Nephron (organoid): ENCODE data around the gene C7orf33.

Source experiments
- H3K27ac Mint-ChIP-seq, 3 experiments: 2 replicates each; pipeline ENCODE4 v1.8.0; 2020; ENCODE audit warnings: mixed read lengths in 3 of 3, mild to moderate bottlenecking in 2 of 3, moderate library complexity in 1 of 3
- H3K27me3 Mint-ChIP-seq: 2 replicates; pipeline ENCODE4 v1.8.0; 2021; ENCODE audit warnings: low read depth, mild to moderate bottlenecking, moderate library complexity, mixed read lengths
- H3K36me3 Mint-ChIP-seq: 2 replicates; pipeline ENCODE4 v1.8.0; 2020; ENCODE audit warnings: low read depth, mixed read lengths
- H3K4me1 Mint-ChIP-seq: 2 replicates; pipeline ENCODE4 v1.8.0; 2020; ENCODE audit warnings: mixed read lengths
- H3K4me3 Mint-ChIP-seq, 3 experiments: 2 replicates each; pipeline ENCODE4 v1.8.0; 2020; ENCODE audit warnings: mild to moderate bottlenecking in 3 of 3, mixed read lengths in 3 of 3, moderate library complexity in 2 of 3
- H3K9me3 Mint-ChIP-seq: 2 replicates; pipeline ENCODE4 v1.8.0; 2020; ENCODE audit warnings: mixed read lengths
- TF ChIP-seq, protein P1 (sequence below), 3 experiments: fragments of 200-600 bp; sonication (generic); IDR thresholded peaks; one replicate each; pipeline ENCODE4 v1.5.0; 2021; ENCODE audit warnings: antibody characterized with exemption in 3 of 3; ENCODE audit not compliant: unreplicated experiment in 3 of 3

The C7orf33 gene

DNA sequence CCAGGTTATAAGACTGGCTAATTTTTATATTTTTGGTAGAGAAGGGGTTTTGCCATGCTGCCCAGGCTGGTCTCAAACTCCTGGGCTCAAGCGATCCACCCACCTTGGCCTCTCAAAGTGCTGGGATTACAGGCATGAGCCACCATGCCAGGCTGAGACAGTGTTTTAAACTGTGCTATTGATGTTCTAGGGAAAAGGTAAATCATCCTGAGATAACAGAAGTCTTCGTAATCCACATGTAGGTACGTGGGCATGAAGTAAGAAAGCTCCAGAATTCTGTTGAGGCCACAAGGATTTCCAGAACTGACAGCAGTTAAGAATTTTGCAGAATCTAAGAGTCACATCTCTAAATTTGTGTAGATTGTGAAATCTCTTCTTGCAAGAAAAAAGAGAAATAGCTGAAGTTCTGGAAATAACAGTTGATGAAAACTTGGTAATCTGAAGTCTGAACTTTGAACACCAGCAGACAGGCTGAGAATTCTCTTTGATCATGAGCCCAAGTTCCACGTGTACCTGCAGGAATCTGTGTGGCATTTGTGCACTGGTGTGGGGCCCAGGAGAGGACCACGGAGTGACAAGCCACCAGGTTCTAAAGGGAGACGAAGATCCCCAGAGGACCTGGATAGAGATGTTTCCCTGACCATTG lies 24.6 kb downstream of the C7orf33 start:
- H3K4me1 Mint-ChIP-seq: no peaks in the 10 kb centered on the region
- no peak overlapping the region for H3K4me3 Mint-ChIP-seq
- H3K9me3 Mint-ChIP-seq: peaks cover 4% of the 10 kb centered on the region
- TF ChIP-seq, protein P1, sequence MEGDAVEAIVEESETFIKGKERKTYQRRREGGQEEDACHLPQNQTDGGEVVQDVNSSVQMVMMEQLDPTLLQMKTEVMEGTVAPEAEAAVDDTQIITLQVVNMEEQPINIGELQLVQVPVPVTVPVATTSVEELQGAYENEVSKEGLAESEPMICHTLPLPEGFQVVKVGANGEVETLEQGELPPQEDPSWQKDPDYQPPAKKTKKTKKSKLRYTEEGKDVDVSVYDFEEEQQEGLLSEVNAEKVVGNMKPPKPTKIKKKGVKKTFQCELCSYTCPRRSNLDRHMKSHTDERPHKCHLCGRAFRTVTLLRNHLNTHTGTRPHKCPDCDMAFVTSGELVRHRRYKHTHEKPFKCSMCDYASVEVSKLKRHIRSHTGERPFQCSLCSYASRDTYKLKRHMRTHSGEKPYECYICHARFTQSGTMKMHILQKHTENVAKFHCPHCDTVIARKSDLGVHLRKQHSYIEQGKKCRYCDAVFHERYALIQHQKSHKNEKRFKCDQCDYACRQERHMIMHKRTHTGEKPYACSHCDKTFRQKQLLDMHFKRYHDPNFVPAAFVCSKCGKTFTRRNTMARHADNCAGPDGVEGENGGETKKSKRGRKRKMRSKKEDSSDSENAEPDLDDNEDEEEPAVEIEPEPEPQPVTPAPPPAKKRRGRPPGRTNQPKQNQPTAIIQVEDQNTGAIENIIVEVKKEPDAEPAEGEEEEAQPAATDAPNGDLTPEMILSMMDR (IDR thresholded peaks at IDR 0.05; ENCODE audit: unreplicated experiment in 3 of 3): no peak
- H3K36me3 Mint-ChIP-seq: no peaks in the 10 kb centered on the region
- peaks cover 25% of the 10 kb centered on the region for H3K27me3 Mint-ChIP-seq
- H3K27ac Mint-ChIP-seq: no peak overlapping the region

DNA sequence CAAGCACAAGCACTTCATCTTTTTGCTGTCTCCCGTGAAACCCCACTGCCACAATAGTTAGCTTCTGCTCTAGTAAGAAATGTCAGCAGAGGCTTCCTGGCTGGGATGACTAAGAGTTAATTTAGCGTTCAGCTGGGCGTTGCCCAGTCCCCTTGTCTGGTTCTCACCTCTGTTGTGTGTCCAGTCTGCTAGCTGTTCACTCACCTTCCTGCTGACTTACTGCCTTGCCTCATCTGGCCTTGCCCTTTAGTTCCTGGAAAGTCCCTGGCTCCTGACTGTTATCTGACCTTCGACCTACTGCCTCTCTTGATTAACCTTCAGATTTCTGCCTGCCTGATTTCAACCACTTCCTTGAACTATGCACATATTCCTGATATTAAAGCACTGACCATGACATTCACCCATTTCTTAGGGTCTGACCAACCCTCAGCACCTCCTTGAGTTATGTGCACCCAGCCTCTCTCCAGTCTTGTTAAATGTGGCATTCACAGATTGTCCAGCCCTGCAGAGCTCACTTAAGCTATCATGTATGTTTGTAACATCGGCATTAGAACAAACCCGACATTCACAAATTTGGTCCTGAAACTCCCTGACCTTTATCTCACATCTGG lies 30.3 kb downstream of the C7orf33 start:
- Mint-ChIP-seq H3K4me1 (peaks cover 14% of the 10 kb centered on the region), H3K27ac (no peak overlapping the region), H3K9me3 (peaks cover 4% of the 10 kb centered on the region), H3K27me3 (peaks cover 30% of the 10 kb centered on the region), H3K36me3 (no peaks in the 10 kb centered on the region), H3K4me3 (no peak overlapping the region)
- TF ChIP-seq, protein P1 (IDR thresholded peaks at IDR 0.05; ENCODE audit: unreplicated experiment in 3 of 3): no peak

DNA sequence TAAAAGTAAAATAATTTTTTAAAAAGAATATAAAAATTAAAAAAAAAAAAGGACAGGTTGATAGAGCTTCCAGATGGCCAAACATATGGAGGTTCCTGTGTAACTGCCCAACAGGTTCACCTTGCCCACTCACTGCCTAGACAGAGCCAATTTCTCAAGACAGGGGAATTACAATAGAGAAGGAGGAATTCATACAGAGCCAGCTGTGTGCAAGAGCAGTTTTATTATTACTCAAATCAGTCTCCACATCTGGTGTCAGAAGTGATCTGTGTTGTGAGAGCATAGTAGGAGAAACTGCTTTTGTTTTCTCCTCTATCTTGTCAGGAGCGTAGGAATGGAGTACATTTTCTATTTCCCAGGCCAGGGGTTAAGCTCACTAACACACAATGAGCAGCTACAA lies 31.0 kb downstream of the C7orf33 start:
- no peak overlapping the region for H3K27ac Mint-ChIP-seq
- no peaks in the 10 kb centered on the region for H3K36me3 Mint-ChIP-seq
- no peak overlapping the region for H3K4me3 Mint-ChIP-seq
- peaks cover 28% of the 10 kb centered on the region for H3K27me3 Mint-ChIP-seq
- H3K9me3 Mint-ChIP-seq: peaks cover 4% of the 10 kb centered on the region
- TF ChIP-seq, protein P1 (IDR thresholded peaks at IDR 0.05; ENCODE audit: unreplicated experiment in 3 of 3): no peak
- peaks cover 14% of the 10 kb centered on the region for H3K4me1 Mint-ChIP-seq

DNA sequence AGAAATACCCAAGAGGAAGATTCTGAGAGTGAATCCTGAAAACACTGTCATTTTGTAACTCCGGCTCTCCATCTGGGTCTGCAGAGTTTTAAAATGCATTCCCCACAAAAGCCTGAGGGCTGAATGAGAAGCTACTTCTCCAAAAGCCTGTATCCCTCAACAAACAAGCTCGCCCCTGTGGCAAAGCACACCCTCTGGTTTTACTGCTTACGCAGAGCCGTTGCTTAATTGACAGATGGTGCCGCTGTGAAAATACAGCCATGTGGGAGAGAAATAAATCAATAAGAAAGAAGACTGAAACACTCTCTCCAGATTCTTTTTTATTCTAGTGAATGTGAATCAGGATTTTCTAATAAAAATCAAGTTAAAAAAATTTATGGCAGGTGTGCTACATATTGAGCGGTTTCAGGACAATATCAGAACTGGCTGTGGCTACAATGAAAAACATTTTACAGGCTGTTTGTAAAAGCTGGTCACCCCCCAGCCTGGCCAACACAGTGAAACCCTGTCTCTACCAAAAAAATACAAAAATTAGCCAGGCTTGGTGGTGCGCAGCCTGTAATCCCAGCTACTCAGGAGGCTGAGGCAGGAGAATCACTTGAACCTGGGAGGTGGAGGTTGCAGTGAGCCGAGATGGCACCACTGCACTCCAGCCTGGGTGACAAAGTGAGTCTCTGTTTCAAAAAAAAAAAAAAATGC lies 32.5 kb downstream of the C7orf33 start:
- peaks cover 2% of the 10 kb centered on the region for H3K9me3 Mint-ChIP-seq
- no peaks in the 10 kb centered on the region for H3K36me3 Mint-ChIP-seq
- no peak overlapping the region for H3K4me3 Mint-ChIP-seq
- H3K27me3 Mint-ChIP-seq: peaks cover 21% of the 10 kb centered on the region
- peaks cover 14% of the 10 kb centered on the region for H3K4me1 Mint-ChIP-seq
- no peak overlapping the region for H3K27ac Mint-ChIP-seq
- TF ChIP-seq, protein P1 (IDR thresholded peaks at IDR 0.05; ENCODE audit: unreplicated experiment in 3 of 3): no peak

DNA sequence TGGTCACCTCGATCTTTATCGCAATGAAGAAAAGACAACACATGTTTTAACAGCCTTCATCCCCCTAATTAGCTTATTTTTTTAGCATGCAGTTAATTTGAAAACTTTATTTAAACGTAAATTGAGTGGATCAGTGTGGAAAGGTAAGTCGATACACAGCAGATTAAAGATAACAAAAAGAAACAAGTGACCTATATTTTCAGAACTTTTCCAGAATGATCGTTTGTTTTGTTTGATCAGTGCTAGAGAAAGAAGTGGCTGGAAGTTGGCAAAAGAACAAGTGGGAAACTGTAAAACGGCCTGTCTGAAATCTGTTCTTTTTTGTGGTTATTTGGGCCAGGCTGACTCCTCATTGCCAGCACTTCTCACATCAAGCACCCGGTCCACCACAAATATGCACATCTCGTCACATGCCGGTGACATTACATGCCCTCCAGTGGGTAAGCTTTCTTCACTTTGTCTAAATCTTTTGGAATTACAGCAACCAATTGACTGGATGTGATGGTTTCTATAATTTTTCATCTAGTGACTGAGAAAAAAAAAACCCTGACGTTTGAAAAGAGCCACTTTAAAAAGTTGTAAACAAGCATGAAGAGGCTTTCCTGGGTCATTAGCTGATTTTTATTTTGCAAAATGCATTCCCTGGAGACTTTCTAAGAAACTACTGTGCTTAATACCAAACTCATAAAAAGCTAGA lies 33.2 kb downstream of the C7orf33 start:
- TF ChIP-seq, protein P1 (IDR thresholded peaks at IDR 0.05; ENCODE audit: unreplicated experiment in 3 of 3): no peak
- Mint-ChIP-seq H3K4me1 (peaks cover 14% of the 10 kb centered on the region), H3K9me3 (no peaks in the 10 kb centered on the region), H3K4me3 (no peak overlapping the region), H3K27ac (no peak overlapping the region), H3K27me3 (peaks cover 20% of the 10 kb centered on the region), H3K36me3 (no peaks in the 10 kb centered on the region)
